ENCODE measurements around the gene TSHR. TPM values are rescaled to one million over a fixed set of nuclear protein-coding genes. Genes with fewer than 3 reads are reported as not detected.

TSHR gene
- 0.88 TPM for total RNA-seq

DNA sequence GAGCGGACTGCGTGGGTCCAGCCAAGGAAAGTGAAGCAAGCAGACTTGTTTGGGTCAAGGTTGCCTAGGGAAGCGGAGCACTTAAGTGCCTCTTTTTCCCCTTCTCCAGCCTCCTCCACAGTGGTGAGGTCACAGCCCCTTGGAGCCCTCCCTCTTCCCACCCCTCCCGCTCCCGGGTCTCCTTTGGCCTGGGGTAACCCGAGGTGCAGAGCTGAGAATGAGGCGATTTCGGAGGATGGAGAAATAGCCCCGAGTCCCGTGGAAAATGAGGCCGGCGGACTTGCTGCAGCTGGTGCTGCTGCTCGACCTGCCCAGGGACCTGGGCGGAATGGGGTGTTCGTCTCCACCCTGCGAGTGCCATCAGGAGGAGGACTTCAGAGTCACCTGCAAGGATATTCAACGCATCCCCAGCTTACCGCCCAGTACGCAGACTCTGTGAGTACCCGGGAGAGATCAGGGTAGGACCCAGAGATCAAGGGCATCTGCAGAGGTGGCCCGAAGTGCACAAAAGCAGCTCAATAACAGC is at the start of gene TSHR:
TSS of gene TSHR (plus strand) at position 206 of the 526 bp plus-strand sequence. CDS start at position 266, 60 bp downstream.

DNA sequence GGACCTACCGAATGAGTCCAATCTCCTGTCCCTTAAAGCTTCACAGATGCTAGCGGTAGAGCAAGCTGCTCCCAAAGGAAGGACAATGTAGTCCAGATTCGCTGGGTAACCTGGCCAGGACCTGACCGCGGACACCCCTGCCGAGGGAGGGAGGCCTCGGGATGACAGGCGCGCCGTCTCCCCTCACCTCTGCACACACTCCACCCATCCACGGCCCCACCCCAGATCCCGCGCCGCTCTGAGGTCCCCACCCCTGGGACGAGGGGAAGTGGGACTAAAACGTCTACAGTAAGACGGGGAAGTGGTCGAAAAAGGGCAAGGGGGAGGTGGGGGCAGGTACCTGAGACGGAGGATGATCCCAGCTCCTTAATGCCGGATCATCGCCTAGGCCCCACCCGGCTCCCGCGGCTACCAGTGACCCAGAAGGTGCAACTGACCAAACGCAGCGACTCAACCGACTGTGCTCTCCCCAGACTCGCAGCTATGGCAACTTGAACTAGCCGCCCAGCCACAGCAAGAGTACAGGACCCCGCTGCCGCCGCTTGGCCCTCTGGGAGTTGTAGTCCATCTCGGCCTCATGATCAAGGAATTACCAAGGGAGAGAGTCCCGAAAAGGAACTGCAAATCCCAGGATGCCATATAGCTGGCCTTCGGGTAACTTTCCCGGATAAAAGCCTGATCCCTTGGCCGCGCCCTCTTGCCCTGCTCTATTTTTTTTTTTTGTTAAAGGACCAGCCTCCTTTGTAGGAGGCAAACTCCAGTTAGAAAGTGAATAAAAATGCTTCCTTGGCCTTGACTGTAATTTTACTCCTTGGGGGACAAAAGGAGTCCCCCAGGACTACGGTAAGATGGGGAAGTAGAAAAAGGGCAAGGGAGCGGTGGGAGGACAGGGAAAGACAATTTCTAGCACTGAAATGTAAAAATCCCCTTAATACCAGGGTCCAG is 13.9 kb upstream of the TSHR start, which contains the start of gene CEP128:
TSS of gene CEP128 (minus strand) at position 498 of the 945 bp plus-strand sequence.

Other genes with a start within 250 kb of the TSHR start
- 19.5 TPM for gene CEP128, start 13.9 kb upstream of the TSHR start, total RNA-seq

Measured in camera-type eye (tissue), 1 donor.